PC-3 (cell line): ENCODE data around the gene EDC4.

Experiments
- EZH2 ChIP-seq: fragments of 300-600 bp; sonication (generic); IDR thresholded peaks from one replicate; pipeline ENCODE4 v1.6.1; 2017; ENCODE audit warnings: antibody characterized with exemption, mild to moderate bottlenecking, low read length; ENCODE audit not compliant: unreplicated experiment
- EZH2phosphoT487 ChIP-seq: fragments of 300-600 bp; sonication (generic); IDR thresholded peaks from 2 replicates; pipeline ENCODE4 v1.6.1; 2018; ENCODE audit warnings: mild to moderate bottlenecking, antibody characterized with exemption, low read length, borderline replicate concordance
- TF ChIP-seq, protein P1 (sequence below): fragments of 300-600 bp; sonication (generic); conservative IDR thresholded peaks from 2 replicates; pipeline ENCODE4 v1.5.1; 2017; ENCODE audit warnings: antibody characterized with exemption, low read depth, mild to moderate bottlenecking, low read length

DNA sequence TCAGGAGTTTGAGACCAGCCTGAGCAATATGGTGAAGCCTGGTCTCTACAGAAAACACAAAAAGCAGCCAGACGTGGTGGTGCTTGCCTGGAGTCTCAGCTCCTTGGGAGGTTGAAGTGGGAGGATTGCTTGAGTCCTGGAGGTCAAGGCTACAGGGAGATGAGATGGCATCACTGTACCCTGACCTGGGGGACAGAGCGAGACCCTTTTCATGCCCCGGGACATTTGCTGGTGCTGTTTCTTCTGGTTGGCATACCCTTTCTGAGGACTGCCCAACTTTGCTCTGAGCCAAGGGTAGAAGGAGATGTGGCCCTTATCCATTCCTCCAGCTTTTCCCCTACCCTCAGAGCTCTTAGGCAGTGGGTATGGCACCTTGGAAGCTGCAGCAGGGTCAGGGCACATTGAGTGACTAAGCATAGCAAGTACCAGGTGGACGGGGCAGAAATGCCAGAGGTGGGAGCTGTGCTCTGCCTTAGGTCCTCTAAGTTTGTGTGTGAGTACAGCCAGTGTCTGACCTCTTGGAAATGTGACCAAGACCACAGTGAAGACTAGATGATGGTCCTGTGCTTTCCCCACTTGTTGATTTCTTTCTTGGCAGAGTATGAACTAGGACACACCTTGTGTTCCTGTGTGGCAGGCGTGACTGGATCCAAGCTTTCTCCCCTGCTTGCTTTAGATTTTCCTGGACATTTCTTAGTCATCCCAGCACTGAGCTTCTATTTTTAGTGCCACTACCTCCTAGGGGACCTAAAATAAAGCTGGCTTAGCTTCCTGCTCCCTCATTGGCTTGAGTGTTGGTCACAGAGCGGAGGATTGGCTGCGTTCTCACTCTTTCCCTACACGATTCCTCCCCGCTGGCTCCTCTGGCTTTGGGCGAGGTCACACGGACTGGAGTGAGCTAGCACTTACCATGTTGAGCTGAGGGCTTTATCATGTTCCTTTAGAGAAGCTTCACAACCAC lies 9.9 kb upstream of the EDC4 start:
- TF ChIP-seq EZH2 (no peak), EZH2phosphoT487 (no peak)
- TF ChIP-seq, protein P1, sequence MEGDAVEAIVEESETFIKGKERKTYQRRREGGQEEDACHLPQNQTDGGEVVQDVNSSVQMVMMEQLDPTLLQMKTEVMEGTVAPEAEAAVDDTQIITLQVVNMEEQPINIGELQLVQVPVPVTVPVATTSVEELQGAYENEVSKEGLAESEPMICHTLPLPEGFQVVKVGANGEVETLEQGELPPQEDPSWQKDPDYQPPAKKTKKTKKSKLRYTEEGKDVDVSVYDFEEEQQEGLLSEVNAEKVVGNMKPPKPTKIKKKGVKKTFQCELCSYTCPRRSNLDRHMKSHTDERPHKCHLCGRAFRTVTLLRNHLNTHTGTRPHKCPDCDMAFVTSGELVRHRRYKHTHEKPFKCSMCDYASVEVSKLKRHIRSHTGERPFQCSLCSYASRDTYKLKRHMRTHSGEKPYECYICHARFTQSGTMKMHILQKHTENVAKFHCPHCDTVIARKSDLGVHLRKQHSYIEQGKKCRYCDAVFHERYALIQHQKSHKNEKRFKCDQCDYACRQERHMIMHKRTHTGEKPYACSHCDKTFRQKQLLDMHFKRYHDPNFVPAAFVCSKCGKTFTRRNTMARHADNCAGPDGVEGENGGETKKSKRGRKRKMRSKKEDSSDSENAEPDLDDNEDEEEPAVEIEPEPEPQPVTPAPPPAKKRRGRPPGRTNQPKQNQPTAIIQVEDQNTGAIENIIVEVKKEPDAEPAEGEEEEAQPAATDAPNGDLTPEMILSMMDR = no peak
